ENCODE data around the gene ASH1L.

DNA sequence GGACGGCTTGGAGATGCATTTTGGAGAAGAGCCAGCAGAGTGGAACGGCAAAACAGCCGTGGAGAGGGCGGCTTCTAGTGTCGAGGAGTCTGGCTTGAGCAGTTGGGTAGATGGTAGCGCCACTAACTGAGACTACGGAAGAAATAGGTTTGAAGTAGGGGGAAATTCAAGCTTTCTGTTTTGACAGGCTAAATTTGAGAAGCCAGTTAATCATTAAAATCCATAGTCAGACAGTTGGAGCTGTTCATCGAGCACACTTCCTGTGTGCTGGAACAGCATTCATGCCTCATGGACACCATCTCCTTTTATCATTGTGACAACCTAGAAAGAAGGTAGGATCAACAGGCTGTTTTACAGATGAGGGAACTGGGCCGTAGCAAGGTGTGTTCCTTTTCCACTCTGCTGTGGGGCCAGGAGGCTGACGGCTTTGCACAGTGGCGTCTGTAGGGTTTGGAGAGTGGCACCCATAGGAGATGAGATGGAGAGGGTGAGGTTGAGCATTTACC is 258.0 kb downstream of the ASH1L start:
- TF ChIP-seq, protein P1, sequence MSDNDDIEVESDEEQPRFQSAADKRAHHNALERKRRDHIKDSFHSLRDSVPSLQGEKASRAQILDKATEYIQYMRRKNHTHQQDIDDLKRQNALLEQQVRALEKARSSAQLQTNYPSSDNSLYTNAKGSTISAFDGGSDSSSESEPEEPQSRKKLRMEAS (IDR thresholded peaks at IDR 0.05; ENCODE audit: insufficient read depth, insufficient read length) = no peak
- TF ChIP-seq POLR2AphosphoS5 (IDR thresholded peaks at IDR 0.05; ENCODE audit: insufficient read depth, low read depth, low read length) (no peak), POLR2A (IDR thresholded peaks at IDR 0.05; ENCODE audit: low read depth, low read length) (no peak)

Data from endothelial cell of umbilical vein (primary cell).